HEK293 (cell line): ENCODE data around the gene MEG3.

ENCODE experiments used
- HOXD13 ChIP-seq: sonication (generic); formaldehyde crosslinking; IDR thresholded peaks from 2 replicates; pipeline ENCODE4 v1.8.0; 2022; ENCODE audit warnings: missing genetic modification reagents, borderline replicate concordance
- KLF10 ChIP-seq: fragments of 450-650 bp; IDR thresholded peaks from 2 replicates; pipeline ENCODE4 v1.5.1; 2018; ENCODE audit warnings: missing biosample characterization, mild to moderate bottlenecking, missing genetic modification characterization
- KLF9 ChIP-seq: fragments of 450-650 bp; formaldehyde crosslinking; IDR thresholded peaks from 2 replicates; pipeline ENCODE4 v1.5.1; 2016; ENCODE audit warnings: missing biosample characterization, missing genetic modification characterization, low read depth
- MYNN ChIP-seq: fragments of 450-650 bp; formaldehyde crosslinking; IDR thresholded peaks from 2 replicates; pipeline ENCODE4 v1.5.1; 2016; ENCODE audit warnings: missing biosample characterization, missing genetic modification characterization, borderline replicate concordance
- SALL2 ChIP-seq: fragments of 450-650 bp; formaldehyde crosslinking; IDR thresholded peaks from 2 replicates; pipeline ENCODE4 v1.5.0; 2017; ENCODE audit warnings: missing biosample characterization, mild to moderate bottlenecking, missing genetic modification characterization, borderline replicate concordance
- TCF7L2 ChIP-seq: IDR thresholded peaks from 2 replicates; pipeline ENCODE4 v1.6.1; 2011; ENCODE audit warnings: low read depth, mild to moderate bottlenecking, inconsistent platforms, low read length, moderate library complexity, borderline replicate concordance
- ZNF404 ChIP-seq: fragments of 450-650 bp; formaldehyde crosslinking; IDR thresholded peaks from 2 replicates; pipeline ENCODE4 v1.5.1; 2017; ENCODE audit warnings: missing biosample characterization, missing genetic modification characterization
- TF ChIP-seq, protein P1 (sequence below): IDR thresholded peaks from 2 replicates; pipeline ENCODE4 v1.6.1; 2011; ENCODE audit warnings: mild to moderate bottlenecking, low read depth, low read length, borderline replicate concordance
- TF ChIP-seq, protein P2 (sequence below): fragments of 450-650 bp; formaldehyde crosslinking; IDR thresholded peaks from 2 replicates; pipeline ENCODE4 v1.5.1; 2016; ENCODE audit warnings: missing biosample characterization, missing genetic modification characterization
- TF ChIP-seq, protein P3 (sequence below): fragments of 450-650 bp; formaldehyde crosslinking; IDR thresholded peaks from 2 replicates; pipeline ENCODE4 v1.5.1; 2016; ENCODE audit warnings: missing biosample characterization, missing genetic modification characterization
- TF ChIP-seq, protein P4 (sequence below): fragments of 450-650 bp; formaldehyde crosslinking; IDR thresholded peaks from 2 replicates; pipeline ENCODE4 v1.5.1; 2016; ENCODE audit warnings: missing biosample characterization, missing genetic modification characterization
- TF ChIP-seq, protein P5 (sequence below): fragments of 450-650 bp; formaldehyde crosslinking; IDR thresholded peaks from 2 replicates; pipeline ENCODE4 v1.5.1; 2017; ENCODE audit warnings: missing biosample characterization, missing genetic modification characterization
- TF ChIP-seq, protein P6 (sequence below): fragments of 450-650 bp; formaldehyde crosslinking; IDR thresholded peaks from 2 replicates; pipeline ENCODE4 v1.5.1; 2016; ENCODE audit warnings: missing biosample characterization, missing genetic modification characterization, low read depth

DNA sequence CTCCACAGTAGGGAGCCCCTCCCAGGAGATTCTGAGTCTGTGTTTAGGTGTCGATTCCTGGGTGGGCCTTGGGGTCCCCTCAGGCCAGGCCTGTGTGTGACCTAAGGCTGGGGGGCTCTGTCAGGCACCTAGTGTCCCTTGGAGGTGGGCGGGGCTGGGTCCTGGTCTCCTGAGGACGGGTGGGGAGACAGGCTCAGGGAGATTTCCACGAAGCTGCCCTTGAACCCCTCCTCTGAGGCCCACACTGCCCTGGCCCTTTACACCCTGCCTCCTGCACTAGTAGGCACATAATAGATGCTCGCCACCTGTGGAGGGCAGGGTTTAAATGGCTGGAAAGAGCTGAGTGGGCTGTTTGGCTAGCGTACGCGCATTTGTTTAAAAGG lies 32.9 kb downstream of the MEG3 start:
- TF ChIP-seq, protein P1, sequence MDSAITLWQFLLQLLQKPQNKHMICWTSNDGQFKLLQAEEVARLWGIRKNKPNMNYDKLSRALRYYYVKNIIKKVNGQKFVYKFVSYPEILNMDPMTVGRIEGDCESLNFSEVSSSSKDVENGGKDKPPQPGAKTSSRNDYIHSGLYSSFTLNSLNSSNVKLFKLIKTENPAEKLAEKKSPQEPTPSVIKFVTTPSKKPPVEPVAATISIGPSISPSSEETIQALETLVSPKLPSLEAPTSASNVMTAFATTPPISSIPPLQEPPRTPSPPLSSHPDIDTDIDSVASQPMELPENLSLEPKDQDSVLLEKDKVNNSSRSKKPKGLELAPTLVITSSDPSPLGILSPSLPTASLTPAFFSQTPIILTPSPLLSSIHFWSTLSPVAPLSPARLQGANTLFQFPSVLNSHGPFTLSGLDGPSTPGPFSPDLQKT: no peak
- TF ChIP-seq, protein P2, sequence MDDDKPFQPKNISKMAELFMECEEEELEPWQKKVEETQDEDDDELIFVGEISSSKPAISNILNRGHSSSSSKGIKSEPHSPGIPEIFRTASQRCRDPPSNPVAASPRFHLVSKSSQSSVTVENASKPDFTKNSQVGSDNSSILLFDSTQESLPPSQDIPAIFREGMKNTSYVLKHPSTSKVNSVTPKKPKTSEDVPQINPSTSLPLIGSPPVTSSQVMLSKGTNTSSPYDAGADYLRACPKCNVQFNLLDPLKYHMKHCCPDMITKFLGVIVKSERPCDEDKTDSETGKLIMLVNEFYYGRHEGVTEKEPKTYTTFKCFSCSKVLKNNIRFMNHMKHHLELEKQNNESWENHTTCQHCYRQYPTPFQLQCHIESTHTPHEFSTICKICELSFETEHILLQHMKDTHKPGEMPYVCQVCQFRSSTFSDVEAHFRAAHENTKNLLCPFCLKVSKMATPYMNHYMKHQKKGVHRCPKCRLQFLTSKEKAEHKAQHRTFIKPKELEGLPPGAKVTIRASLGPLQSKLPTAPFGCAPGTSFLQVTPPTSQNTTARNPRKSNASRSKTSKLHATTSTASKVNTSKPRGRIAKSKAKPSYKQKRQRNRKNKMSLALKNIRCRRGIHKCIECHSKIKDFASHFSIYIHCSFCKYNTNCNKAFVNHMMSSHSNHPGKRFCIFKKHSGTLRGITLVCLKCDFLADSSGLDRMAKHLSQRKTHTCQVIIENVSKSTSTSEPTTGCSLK (tag by site-specific recombination): no peak
- TF ChIP-seq, protein P3, sequence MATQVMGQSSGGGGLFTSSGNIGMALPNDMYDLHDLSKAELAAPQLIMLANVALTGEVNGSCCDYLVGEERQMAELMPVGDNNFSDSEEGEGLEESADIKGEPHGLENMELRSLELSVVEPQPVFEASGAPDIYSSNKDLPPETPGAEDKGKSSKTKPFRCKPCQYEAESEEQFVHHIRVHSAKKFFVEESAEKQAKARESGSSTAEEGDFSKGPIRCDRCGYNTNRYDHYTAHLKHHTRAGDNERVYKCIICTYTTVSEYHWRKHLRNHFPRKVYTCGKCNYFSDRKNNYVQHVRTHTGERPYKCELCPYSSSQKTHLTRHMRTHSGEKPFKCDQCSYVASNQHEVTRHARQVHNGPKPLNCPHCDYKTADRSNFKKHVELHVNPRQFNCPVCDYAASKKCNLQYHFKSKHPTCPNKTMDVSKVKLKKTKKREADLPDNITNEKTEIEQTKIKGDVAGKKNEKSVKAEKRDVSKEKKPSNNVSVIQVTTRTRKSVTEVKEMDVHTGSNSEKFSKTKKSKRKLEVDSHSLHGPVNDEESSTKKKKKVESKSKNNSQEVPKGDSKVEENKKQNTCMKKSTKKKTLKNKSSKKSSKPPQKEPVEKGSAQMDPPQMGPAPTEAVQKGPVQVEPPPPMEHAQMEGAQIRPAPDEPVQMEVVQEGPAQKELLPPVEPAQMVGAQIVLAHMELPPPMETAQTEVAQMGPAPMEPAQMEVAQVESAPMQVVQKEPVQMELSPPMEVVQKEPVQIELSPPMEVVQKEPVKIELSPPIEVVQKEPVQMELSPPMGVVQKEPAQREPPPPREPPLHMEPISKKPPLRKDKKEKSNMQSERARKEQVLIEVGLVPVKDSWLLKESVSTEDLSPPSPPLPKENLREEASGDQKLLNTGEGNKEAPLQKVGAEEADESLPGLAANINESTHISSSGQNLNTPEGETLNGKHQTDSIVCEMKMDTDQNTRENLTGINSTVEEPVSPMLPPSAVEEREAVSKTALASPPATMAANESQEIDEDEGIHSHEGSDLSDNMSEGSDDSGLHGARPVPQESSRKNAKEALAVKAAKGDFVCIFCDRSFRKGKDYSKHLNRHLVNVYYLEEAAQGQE (tag by site-specific recombination): no peak
- TF ChIP-seq MYNN (tag by site-specific recombination): no peak
- no peak for TF ChIP-seq TCF7L2
- TF ChIP-seq, protein P4, sequence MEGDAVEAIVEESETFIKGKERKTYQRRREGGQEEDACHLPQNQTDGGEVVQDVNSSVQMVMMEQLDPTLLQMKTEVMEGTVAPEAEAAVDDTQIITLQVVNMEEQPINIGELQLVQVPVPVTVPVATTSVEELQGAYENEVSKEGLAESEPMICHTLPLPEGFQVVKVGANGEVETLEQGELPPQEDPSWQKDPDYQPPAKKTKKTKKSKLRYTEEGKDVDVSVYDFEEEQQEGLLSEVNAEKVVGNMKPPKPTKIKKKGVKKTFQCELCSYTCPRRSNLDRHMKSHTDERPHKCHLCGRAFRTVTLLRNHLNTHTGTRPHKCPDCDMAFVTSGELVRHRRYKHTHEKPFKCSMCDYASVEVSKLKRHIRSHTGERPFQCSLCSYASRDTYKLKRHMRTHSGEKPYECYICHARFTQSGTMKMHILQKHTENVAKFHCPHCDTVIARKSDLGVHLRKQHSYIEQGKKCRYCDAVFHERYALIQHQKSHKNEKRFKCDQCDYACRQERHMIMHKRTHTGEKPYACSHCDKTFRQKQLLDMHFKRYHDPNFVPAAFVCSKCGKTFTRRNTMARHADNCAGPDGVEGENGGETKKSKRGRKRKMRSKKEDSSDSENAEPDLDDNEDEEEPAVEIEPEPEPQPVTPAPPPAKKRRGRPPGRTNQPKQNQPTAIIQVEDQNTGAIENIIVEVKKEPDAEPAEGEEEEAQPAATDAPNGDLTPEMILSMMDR (tag by site-specific recombination): no peak
- TF ChIP-seq HOXD13 (CRISPR knock-in tag): no peak
- no peak for TF ChIP-seq SALL2 (tag by site-specific recombination)
- TF ChIP-seq, protein P5, sequence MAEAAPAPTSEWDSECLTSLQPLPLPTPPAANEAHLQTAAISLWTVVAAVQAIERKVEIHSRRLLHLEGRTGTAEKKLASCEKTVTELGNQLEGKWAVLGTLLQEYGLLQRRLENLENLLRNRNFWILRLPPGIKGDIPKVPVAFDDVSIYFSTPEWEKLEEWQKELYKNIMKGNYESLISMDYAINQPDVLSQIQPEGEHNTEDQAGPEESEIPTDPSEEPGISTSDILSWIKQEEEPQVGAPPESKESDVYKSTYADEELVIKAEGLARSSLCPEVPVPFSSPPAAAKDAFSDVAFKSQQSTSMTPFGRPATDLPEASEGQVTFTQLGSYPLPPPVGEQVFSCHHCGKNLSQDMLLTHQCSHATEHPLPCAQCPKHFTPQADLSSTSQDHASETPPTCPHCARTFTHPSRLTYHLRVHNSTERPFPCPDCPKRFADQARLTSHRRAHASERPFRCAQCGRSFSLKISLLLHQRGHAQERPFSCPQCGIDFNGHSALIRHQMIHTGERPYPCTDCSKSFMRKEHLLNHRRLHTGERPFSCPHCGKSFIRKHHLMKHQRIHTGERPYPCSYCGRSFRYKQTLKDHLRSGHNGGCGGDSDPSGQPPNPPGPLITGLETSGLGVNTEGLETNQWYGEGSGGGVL (tag by site-specific recombination): no peak
- no peak for TF ChIP-seq ZNF404 (tag by site-specific recombination)
- TF ChIP-seq KLF9 (tag by site-specific recombination): no peak
- no peak for TF ChIP-seq KLF10 (tag by site-specific recombination)
- TF ChIP-seq, protein P6, sequence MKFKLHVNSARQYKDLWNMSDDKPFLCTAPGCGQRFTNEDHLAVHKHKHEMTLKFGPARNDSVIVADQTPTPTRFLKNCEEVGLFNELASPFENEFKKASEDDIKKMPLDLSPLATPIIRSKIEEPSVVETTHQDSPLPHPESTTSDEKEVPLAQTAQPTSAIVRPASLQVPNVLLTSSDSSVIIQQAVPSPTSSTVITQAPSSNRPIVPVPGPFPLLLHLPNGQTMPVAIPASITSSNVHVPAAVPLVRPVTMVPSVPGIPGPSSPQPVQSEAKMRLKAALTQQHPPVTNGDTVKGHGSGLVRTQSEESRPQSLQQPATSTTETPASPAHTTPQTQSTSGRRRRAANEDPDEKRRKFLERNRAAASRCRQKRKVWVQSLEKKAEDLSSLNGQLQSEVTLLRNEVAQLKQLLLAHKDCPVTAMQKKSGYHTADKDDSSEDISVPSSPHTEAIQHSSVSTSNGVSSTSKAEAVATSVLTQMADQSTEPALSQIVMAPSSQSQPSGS (tag by site-specific recombination): no peak
